ENCODE results near the gene ZC3H7B. TPM values are rescaled to one million over a fixed set of nuclear protein-coding genes. Genes with fewer than 3 reads are reported as not detected.

The ZC3H7B gene
- total and polyA plus RNA-seq, 7 donors: 12.0 to 34.1 (median 32.0) TPM

DNA sequence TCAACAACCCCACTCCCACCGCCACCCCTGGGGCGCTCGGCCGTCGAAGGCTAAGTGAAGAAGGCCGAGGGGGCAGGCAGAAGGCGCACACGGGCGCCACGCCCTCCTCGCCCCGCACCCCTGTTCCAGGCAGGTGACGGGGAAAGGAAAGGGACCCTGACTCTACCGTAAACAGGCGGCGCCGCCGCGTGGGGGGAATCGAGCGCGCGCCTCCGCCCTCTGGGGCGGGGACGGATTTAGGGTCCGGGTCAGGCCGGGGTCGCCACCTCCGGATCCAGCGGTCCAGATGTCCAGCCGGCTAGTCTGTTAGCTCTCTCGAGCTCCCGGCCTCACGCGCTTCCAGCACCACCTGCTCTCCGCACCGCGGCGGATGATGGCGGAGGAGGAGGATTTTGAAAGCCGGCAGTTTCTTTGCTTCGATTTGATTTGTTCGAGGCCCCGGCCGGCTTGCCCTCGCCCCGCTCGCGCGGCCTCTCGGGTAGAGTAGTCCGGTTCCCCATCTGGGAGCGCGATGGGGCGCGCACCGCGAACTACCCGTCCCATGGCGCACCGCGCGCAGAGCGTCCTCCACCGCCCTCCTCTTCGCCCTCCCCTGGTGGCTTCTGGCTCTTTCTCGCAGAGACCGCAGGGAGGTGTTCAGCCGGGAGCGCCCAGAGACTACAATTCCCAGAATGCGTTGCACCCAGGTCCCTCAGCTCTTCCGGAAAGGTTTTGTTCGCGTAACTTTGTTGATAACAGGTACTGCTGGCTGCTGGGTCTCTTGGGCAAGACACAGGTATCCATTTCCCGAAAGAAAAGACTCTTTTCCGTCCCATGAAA, 15.3 kb upstream of the ZC3H7B start, which contains the start of gene RANGAP1:
Gene RANGAP1, minus strand, starts transcription at position 368 of the 819 bp plus-strand sequence. CDS start 5,143 bp downstream, outside the sequence.
- intact Hi-C loops (cut with DNase I): no loop called here
- TF ChIP-seq, protein P1, sequence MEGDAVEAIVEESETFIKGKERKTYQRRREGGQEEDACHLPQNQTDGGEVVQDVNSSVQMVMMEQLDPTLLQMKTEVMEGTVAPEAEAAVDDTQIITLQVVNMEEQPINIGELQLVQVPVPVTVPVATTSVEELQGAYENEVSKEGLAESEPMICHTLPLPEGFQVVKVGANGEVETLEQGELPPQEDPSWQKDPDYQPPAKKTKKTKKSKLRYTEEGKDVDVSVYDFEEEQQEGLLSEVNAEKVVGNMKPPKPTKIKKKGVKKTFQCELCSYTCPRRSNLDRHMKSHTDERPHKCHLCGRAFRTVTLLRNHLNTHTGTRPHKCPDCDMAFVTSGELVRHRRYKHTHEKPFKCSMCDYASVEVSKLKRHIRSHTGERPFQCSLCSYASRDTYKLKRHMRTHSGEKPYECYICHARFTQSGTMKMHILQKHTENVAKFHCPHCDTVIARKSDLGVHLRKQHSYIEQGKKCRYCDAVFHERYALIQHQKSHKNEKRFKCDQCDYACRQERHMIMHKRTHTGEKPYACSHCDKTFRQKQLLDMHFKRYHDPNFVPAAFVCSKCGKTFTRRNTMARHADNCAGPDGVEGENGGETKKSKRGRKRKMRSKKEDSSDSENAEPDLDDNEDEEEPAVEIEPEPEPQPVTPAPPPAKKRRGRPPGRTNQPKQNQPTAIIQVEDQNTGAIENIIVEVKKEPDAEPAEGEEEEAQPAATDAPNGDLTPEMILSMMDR (IDR thresholded peaks at IDR 0.05): peak; percentile 19
- DNase-seq (peak; percentile 98 to 99), ATAC-seq (peak; percentile 98 to 99 (median 98))
- H3K27ac ChIP-seq: peak within 1 kb of the TSS; percentile 91
- WGBS, 3 donors: 0 to 1% (median 0%) methylated on average over 61 to 77 of the region's 77 CpGs
- H3K36me3 ChIP-seq (ENCODE audit: insufficient read depth in 1 of 2, low read depth in 1 of 2): peaks cover 0 to 39% of the 10 kb centered on the region in 2 donors
- H3K4me1 ChIP-seq: peaks cover 8% of the 10 kb centered on the region
- H3K4me3 ChIP-seq: peak within 1 kb of the TSS; percentile 88
- H3K27me3 ChIP-seq (ENCODE audit: insufficient read depth in 3 of 3, low read length in 2 of 3): no peaks in the 10 kb centered on the region
- H3K9me3 ChIP-seq: no peaks in the 10 kb centered on the region

DNA sequence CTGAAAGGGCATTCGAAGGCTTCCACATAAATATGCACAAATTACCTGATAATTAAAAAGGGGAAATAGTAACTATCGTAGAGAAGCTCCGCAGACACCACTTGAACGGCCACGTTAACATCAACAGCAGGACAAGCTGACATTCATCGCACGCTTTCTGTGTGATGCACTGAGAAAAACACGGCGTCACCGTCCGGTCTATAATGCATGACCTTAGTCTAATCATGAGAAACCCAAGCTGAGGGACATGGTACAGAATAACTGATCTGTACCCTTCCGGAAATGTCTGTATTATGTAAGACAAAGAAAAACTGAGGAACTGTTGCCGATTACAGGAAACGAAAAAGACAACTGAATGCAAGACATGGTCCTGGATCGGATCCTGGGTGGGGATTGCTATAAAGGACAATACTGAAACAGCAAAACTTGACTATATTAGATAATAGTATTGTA, 14.7 kb upstream of the ZC3H7B start:
- ATAC-seq (peak in 1 of 4 donors; percentile 8), DNase-seq (no peak)
- TF ChIP-seq, protein P1 (IDR thresholded peaks at IDR 0.05): no peak
- Histone ChIP-seq H3K36me3 (ENCODE audit: insufficient read depth in 1 of 2, low read depth in 1 of 2) (peaks cover 0 to 32% of the 10 kb centered on the region in 2 donors), H3K27me3 (ENCODE audit: insufficient read depth in 3 of 3, low read length in 2 of 3) (no peaks in the 10 kb centered on the region), H3K27ac (peak overlapping the region; percentile 91), H3K4me1 (peaks cover 8% of the 10 kb centered on the region), H3K4me3 (peak overlapping the region; percentile 88), H3K9me3 (no peaks in the 10 kb centered on the region)
- intact Hi-C loops (cut with DNase I): no loop called here
- 2 to 3% (median 2%) methylated on average over 15 of the region's 15 CpGs for WGBS, 3 donors

DNA sequence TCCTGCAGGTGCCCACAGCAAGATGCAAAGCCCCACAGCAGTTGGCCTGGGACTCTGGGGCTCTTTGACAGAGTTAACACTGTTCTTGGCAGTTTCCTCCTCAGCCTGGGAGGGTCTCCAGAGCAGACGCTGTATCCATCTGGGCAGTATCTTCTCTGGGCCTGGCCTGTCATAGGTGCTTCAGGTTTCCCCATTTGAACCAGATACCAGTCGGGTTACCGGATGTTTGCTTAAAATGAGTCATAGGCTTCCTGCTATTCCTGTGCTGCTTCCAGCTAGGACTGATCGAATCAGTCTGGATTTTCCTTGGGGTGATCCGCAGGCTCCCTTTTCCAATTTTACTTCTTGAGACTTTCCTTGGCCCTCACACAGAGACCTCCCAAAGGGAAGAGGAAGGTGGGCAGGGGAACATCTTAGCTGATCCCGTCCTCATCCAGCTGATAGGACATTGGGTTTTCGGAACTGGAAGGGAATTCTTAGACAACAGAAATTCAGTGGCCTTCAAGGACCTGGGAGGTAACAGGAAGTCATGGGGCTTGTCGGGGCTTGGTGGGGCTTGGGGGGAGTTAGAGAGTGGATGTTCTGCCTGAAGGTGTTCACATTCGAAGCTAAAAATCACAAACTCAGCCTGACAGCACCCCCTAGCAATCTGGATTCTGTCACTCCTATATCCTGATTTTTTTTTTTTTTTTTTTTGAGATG, 12.9 kb upstream of the ZC3H7B start:
- Histone ChIP-seq H3K4me1 (peaks cover 8% of the 10 kb centered on the region), H3K4me3 (no peak overlapping the region), H3K27ac (peak overlapping the region; percentile 54), H3K27me3 (ENCODE audit: insufficient read depth in 3 of 3, low read length in 2 of 3) (no peaks in the 10 kb centered on the region), H3K9me3 (no peaks in the 10 kb centered on the region), H3K36me3 (ENCODE audit: insufficient read depth in 1 of 2, low read depth in 1 of 2) (peaks cover 0 to 16% of the 10 kb centered on the region in 2 donors)
- 69 to 76% (median 73%) methylated on average over 9 of the region's 9 CpGs for WGBS, 3 donors
- no peak for ATAC-seq
- intact Hi-C loops (cut with DNase I): loop anchor here in 1 of 2 donors (1.0 kb wide), 1 partner anchor 13 kb away; the partner anchor contains the start of gene ZC3H7B
- TF ChIP-seq, protein P1 (IDR thresholded peaks at IDR 0.05): no peak
- no peak for DNase-seq

DNA sequence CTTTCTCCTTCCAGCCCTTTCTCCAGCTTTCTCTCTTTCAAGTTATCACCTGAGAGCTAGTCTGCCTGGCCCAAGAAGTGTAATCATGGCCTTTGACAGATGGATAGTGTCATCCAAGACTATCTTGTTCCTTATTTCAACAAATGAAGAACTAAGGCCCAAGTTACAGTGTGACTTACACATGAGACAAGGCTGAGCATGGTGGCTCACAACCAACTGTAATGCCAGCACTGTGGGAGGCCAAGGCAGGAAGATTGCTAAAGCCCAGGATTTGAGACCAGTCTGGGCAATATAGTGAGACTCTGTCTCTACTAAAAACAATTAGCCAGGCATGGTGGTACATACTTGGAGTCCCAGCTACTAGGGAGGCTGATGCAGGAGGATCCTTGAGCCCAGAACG, 11.7 kb upstream of the ZC3H7B start:
- Histone ChIP-seq H3K4me1 (peaks cover 7% of the 10 kb centered on the region), H3K27ac (no peak overlapping the region), H3K9me3 (no peaks in the 10 kb centered on the region), H3K4me3 (no peak overlapping the region), H3K36me3 (ENCODE audit: insufficient read depth in 1 of 2, low read depth in 1 of 2) (peaks cover 0 to 3% of the 10 kb centered on the region in 2 donors), H3K27me3 (ENCODE audit: insufficient read depth in 3 of 3, low read length in 2 of 3) (no peaks in the 10 kb centered on the region)
- WGBS, 3 donors: 89 to 93% (median 91%) methylated on average over 1 of the region's 1 CpG
- intact Hi-C loops (cut with DNase I): no loop called here
- DNase-seq: no peak
- ATAC-seq: no peak
- TF ChIP-seq, protein P1 (IDR thresholded peaks at IDR 0.05): no peak

Data from psoas muscle (tissue), 8 donors.